A172 (cell line): ENCODE data around the gene EYA4. TPM values are rescaled to one million over a fixed set of nuclear protein-coding genes. Genes with fewer than 3 reads are reported as not detected.

Experiments used
- DNase-seq: peaks from one replicate; pipeline ENCODE4 v3.0.0-alpha.2; 2015; ENCODE audit warnings: low spot score
- total RNA-seq: library from RNA; depleted of rRNA; stranded (reverse); fragments of >200 nt; shearing (Covaris generic); gene quantifications from 2 replicates; pipeline ENCODE4 v1.2.3, GENCODE V29; 2014; rRNA removed

EYA4 gene, protein sequence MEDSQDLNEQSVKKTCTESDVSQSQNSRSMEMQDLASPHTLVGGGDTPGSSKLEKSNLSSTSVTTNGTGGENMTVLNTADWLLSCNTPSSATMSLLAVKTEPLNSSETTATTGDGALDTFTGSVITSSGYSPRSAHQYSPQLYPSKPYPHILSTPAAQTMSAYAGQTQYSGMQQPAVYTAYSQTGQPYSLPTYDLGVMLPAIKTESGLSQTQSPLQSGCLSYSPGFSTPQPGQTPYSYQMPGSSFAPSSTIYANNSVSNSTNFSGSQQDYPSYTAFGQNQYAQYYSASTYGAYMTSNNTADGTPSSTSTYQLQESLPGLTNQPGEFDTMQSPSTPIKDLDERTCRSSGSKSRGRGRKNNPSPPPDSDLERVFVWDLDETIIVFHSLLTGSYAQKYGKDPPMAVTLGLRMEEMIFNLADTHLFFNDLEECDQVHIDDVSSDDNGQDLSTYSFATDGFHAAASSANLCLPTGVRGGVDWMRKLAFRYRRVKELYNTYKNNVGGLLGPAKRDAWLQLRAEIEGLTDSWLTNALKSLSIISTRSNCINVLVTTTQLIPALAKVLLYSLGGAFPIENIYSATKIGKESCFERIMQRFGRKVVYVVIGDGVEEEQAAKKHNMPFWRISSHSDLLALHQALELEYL
- total RNA-seq: 0.02 TPM in 1 of 2 replicates, not detected in the other

DNA sequence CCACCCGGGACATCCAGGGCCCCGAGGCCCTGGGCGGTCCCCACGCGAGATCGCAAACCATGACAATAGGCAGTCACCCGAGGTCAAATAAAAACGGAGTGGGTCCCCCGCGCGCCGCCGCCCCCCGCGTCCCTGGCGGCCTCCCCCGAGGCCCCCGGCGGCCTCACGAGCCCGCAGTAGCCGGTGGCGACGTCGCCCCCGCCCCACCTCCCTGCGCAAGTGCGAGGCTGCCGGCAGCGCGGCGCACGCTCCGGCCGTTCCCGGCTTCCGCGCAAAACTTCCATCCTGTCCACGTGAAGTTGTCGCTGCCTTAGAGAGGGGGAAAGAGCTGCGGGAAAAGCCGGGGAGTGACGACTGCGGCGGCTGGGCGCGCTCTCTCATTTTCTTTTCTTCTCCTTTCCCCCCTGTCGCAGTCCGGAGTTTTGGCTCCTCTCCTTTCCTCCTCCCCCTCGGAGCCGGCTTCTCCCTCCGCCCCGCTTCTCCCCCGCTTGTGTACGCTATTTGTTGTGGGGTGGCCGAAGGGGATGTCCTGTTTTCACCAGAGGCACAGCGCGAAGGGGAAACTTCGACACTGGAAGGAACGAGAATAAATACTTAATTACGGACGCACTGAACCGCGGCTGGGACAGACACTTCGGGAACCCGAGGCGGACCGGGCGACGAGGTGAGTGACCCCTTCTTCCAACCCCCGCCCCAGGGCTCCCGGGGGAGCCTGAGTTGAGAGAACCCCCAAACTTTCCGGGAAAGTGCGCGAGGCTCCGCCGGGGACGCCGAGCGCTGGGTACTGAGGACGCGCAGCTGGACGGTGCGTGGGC is at the start of gene EYA4:
TSS of gene EYA4 (plus strand) at position 272 of the 815 bp plus-strand sequence. CDS start 33,424 bp downstream, outside the sequence.
- no peak for DNase-seq

DNA sequence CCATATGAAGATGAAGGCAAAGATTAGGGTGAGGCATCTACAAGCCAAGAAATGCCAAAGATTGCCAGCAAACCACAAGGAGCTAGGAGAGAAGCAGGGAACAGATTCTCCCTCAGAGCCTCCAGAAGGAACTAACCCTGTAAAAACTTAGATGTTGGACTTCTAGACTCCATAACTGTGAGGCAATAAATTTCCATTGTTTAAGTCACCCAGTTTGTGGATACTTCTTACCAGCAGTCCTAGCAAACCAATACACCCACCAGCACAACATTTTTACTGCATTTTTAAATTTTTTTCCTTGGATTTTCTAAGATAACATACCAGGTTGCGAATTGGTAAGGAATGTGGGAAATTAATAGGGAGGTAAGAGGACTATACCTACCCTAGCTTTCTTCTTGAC is 47.8 kb upstream of the EYA4 start:
- no peak for DNase-seq

DNA sequence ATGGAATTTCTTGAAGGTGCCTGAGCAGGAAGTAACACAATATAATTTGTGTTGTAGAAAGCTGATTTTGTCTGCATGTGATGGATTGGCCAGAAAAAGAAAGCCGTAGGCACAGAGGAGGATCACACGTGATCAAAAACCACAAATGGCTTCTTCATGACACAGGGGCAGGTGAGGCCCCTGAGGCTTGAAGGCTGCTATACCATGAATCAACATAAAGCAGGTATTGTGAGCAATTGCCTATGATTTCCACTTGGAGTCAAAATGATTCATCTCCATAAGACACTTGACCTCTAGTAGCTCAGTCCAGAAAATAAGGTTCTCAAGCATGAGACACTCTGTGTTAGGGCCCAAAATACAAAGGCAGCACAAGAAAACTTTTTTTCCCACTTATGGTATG is 42.4 kb upstream of the EYA4 start:
- peak; percentile 6 for DNase-seq

DNA sequence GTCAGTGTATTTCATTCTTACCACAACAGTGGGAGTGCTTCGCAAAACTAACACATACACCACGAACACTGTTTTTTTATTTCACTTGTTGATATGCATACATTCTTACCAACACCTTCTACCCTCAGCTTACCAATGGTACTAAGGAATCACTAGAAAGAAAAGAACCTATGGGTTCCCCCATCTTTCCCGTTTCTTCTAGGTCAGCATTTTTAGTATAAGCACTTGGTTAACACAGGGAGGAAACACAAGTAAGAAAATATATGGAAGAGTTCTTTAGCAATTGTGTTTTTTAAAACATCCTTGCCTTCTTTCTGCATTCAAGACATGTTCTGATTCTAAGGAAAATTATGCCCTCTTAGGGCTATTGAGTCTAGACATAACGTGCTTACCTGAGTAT is 39.9 kb upstream of the EYA4 start:
- DNase-seq: no peak

GRCh38 chr6:133202610-133203343 is 38.4 kb upstream of the EYA4 start:
- no peak for DNase-seq

DNA sequence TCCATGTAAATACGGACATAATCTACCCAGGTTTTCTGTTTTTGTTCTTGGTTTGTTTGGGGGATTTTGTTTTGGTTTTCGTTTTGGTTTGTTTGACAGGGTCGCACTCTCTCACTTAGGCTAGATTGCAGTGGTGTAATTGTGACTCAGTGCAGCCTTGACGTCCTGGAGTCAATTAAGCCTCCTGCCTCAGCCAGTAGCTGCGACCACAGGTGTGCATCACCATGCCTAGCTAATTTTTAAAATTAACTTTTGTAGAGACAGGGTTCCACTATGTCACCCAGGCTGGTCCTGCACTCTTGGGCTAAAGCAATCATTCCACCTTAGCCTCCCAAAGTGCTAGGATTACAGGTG is 37.8 kb upstream of the EYA4 start:
- DNase-seq: no peak

DNA sequence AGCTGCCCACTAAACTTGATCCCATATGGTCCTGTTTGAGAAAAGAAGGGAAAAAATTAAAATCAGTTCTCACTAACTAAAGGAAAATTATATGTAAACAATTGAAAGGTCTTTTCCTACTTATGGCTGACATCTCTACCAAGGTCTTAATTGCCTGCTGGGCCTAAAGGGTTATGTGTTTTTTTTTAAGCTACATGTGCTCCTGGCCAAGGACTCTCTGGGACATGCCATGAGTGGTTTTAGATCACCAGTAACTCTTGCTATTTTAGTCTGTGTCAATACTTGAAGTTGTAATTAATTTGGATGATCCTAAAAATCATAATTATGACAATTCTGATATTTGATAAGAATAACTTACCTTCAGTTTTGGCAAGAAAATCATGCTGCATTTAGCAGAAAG is 35.9 kb upstream of the EYA4 start:
- no peak for DNase-seq

DNA sequence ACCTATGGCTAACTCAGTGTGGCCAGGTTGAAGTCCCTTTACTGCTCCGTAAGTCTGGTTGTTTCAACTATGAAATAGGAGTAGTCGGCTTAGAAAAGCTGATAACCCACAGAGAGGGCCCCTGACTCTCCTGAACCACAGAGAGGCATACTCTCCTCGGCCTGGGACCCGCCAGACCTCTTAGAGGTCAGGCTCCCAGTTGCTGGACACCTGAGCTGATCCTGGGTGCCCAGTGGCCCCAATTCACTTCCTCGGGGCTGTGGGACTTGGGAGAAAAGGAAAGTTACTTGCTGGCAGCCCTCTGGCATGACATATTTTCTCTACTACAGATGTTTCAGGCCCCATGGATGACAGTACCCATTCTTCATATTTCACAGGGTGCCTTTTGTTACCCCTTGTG is 34.2 kb upstream of the EYA4 start:
- DNase-seq: no peak

- DNase-seq: no peak
These were observed 33.4 kb upstream of the EYA4 start for GRCh38 chr6:133207754-133208153.

DNA sequence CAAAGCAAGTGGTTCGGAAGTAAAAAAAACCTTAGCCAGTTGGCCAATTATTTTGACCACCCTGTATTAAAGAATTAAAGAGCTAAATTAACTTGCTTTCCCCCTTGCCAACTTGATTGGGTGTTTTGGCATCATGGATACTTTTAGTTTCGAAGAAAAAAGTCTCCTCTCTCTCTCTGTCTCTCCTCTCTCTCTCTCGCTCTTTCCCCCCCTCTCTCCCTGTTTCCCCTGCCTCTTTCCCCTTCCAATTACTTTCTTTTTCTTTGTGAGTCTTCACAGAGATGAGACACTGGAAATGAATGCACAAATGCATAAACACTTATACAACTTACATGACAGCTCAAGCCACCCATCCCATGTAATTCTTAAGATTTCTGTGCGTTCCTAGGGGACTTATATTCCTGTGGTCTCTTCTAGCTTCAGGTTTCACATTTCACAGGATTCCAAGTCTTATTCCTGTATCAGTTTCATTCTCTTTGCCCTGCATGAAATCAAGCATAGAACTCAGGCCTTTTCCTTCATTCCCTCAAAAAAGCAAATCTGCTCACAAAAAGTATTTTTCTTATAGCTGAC is 32.9 kb upstream of the EYA4 start:
- DNase-seq: no peak

DNA sequence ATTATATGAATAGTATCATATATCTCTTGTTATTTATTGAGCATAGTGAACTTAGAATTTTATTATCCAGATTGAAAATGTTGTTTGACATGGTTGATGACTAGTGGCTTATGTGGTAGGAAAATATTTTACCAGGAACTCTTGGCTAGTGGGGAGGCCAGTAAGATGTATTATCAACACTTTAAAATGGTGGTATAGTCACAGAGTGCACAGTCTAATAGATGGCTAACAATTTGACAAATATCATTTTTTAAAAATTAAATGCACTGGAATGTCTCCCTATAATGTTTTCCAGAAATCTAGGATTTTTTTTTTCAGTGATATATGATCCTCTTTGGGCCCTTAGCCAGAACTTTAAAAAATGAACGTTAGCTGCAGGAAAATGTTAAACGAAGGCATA is 26.9 kb upstream of the EYA4 start:
- no peak for DNase-seq

GRCh38 chr6:133218852-133219251 is 22.3 kb upstream of the EYA4 start:
- DNase-seq: no peak

DNA sequence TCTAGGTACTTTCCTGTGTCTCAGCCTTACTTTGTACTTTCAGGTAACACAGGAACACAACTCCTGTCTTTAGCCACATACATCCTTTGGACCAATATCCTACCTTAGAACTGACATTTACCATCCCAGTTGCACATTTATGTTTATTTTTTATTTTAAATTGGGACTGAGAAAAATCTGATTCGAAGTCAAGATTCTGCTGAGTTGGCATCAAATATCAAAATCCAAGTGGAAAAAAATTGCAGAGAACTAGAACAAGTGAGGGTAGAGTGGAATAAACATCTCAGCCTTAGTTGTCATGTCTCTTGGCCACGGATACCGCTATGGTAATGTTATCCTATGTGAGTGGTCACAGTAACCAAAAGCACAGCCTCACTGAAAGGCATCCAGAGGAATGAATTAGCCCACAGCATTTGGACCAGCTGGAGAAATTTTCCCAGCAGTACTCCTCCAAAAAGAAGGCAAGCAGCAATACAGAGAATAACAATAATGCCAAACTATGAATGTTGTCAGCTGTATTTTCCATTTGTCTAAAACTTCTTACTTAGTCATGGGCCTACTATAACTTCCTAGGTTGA is 17.6 kb upstream of the EYA4 start:
- DNase-seq: no peak

- no peak for DNase-seq
These were observed 15.6 kb upstream of the EYA4 start for GRCh38 chr6:133225560-133225959.

GRCh38 chr6:133227344-133227743 is 13.8 kb upstream of the EYA4 start:
- DNase-seq: no peak

- no peak for DNase-seq
These were observed 11.1 kb upstream of the EYA4 start for GRCh38 chr6:133230052-133230451.

DNA sequence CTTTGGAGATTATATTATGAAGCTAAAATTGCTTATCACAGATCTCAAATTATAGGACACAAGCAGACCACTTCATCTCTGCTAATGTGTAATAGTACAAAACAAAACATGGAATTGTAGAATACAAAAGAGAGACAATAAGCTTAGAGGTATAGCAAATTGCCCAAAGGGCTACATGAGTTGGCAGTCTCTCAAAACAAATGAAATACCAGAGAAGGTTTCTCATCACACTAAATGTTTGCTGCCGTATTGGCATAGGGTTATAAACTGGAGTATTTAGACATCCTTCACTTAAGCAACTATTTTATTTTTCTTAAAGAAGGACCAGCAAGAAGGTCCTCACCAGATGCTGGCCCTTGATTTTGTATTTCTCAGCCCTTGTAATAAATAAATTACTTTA is 5.9 kb upstream of the EYA4 start:
- no peak for DNase-seq

DNA sequence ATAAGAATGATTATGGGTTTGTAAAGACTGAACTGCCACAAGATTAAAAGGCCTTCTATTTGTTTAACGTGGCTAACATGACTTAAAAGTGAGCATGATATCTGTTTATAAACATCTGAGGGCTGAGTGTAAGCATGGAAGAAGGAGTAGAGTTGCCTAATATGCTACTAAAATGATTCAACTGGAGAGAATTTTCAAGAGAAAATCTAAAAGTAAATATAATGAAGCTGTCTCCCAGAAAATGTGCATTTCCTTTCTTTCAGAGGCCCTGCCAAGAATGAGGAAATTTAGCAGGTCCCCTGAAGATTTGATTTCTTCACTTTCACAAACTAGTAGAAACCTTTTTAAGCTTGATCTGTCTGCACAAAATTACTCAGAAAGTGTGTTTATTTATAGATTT is 4.2 kb upstream of the EYA4 start:
- no peak for DNase-seq

DNA sequence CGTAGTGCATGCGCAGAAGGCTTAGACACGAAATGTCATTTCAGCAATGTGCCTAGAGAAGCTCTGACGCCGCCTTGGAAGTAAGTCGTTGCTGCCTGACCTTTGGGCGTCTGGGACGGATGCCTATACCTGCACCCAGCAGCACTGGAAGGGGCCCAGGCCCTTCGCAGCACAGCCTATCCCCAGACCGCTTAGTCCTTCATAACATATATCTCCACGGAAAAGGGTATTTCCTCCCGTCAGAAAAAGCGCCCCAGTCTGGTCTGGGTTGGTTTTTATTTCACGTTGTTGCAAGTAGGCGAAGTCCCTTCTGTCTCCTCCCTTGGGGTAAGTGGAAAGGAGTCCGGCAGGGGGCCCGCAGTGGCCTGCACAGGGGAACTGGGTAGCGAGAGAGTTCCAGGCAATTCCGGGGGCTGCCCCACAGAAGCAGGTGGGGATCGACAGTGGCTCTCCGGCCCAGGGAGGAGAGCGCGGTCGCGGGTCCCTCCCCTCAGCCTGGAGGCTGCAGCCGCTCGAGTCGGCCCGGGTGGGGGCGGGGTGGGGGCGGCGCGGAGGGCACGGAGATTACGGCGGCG is 559 bp upstream of the EYA4 start:
- DNase-seq: no peak

DNA sequence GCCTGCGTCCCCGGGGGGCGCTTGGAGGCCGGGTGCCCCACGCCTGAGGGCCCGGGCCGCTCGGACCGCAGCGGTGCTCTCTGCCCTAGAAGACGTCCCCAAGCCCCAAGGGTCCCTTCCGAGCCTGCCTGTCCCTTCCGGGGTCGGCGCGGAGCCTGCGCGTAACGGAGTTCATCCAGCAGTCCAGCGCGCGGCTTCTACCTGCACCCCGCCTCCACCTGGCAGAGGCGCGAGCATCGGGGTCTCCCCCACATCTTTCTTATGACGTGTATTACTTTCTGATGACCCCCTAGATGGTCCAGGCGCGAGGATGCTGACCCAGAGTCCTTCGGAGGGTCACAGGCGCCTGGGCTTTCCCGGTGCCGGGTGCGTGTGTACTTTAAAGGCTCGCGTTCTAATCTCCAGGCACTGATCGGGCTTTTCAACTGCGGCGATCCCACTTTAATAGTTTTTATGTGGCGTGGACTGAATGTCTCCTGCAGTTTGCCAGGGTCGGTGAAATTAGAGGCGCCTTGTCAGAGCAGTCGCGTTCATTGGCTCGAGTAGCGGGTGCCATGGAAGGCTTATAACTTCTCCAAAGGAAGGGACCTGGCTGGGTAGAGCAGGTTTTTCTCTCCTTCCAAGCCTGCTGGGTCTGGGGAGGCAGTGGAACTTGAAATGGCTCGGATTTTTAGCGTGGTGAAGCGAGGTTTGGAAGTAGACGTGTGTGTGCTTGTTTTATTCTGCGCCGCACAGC is 912 bp downstream of the EYA4 start:
- DNase-seq: no peak
